ENCODE results near the gene CAP2.

GRCh38 chr6:17423026-17423425 lies 29.6 kb downstream of the CAP2 start:
- TF ChIP-seq ISL1 (CRISPR knock-in tag; IDR thresholded peaks at IDR 0.05) (no peak), SNAI2 (CRISPR knock-in tag; IDR thresholded peaks at IDR 0.05) (no peak), TOX (CRISPR knock-in tag; IDR thresholded peaks at IDR 0.05; ENCODE audit: borderline replicate concordance) (no peak), GLIS3 (CRISPR knock-in tag; IDR thresholded peaks at IDR 0.05) (no peak), RARB (CRISPR knock-in tag; IDR thresholded peaks at IDR 0.05) (no peak), OSR1 (CRISPR knock-in tag; IDR thresholded peaks at IDR 0.05) (no peak), ZNF70 (CRISPR knock-in tag; IDR thresholded peaks at IDR 0.05) (no peak), TCF4 (CRISPR knock-in tag; IDR thresholded peaks at IDR 0.05; ENCODE audit: borderline replicate concordance) (no peak), ZNF565 (CRISPR knock-in tag; conservative IDR thresholded peaks at IDR 0.05; ENCODE audit: low read depth) (no peak), ZFP3 (CRISPR knock-in tag; IDR thresholded peaks at IDR 0.05) (no peak)
